Mammary epithelial cell (primary cell): ENCODE data around the gene DEFB131B.
"Not testable (repeated sequence)": the region's sequence is repeated elsewhere in the genome, so short reads cannot be mapped to it uniquely, and the experiment has no call there.

Source experiments
- EZH2 ChIP-seq: IDR thresholded peaks from 2 replicates; pipeline ENCODE4 v1.6.1; 2012; ENCODE audit warnings: low read length, inconsistent platforms, borderline replicate concordance
- TF ChIP-seq, protein P1 (sequence below), 2 donors: IDR thresholded peaks in 1 of 2; conservative IDR thresholded peaks in 1 of 2; 2 replicates each; pipeline ENCODE4 v1.5.1; 2011 to 2012; ENCODE audit warnings: inconsistent platforms in 2 of 2, low read length in 2 of 2, mild to moderate bottlenecking in 2 of 2, control low read depth in 1 of 2, low read depth in 1 of 2; ENCODE audit not compliant: insufficient read depth in 1 of 2; ENCODE audit errors: extremely low read depth in 1 of 2

DNA sequence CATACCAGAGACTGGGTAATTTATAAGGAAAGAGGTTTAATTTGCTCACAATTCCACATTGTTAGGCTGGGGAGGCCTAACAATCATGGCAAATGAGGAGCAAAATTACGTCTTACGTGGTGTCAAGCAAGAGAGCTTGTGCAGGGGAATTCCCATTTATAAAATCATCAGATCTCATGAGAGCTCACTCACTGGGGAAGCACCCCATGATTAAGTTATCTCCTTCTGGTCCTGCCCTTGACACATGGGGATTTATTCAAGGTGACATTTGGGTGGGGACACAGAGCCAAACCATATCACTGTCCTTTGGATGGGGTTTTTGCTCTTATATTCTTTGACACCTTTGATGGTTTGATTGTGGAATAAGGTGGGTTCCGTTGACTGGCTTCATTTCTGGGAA is 8.3 kb upstream of the DEFB131B start:
- TF ChIP-seq, protein P1, sequence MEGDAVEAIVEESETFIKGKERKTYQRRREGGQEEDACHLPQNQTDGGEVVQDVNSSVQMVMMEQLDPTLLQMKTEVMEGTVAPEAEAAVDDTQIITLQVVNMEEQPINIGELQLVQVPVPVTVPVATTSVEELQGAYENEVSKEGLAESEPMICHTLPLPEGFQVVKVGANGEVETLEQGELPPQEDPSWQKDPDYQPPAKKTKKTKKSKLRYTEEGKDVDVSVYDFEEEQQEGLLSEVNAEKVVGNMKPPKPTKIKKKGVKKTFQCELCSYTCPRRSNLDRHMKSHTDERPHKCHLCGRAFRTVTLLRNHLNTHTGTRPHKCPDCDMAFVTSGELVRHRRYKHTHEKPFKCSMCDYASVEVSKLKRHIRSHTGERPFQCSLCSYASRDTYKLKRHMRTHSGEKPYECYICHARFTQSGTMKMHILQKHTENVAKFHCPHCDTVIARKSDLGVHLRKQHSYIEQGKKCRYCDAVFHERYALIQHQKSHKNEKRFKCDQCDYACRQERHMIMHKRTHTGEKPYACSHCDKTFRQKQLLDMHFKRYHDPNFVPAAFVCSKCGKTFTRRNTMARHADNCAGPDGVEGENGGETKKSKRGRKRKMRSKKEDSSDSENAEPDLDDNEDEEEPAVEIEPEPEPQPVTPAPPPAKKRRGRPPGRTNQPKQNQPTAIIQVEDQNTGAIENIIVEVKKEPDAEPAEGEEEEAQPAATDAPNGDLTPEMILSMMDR (conservative IDR thresholded peaks at IDR 0.05 in 1 of 2, IDR thresholded peaks at IDR 0.05 in 1 of 2; ENCODE audit: extremely low read depth in 1 of 2, insufficient read depth in 1 of 2, low read depth in 1 of 2, low read length in 2 of 2) = not testable (repeated sequence)
- not testable (repeated sequence) for TF ChIP-seq EZH2
